Stimulated activated CD8-positive, alpha-beta memory T cell treated with anti-CD3 and anti-CD28 coated beads, Interleukin-12 subunit alpha, Interleukin-12 subunit beta, amount 100 ng/mL, for 24 hours (primary cell): ENCODE results near the gene COL15A1.

ENCODE experiments used
- DNase-seq: peaks from one replicate; pipeline ENCODE4 v3.0.0-alpha.2; 2020; ENCODE audit errors: extremely low read depth

Gene COL15A1

DNA sequence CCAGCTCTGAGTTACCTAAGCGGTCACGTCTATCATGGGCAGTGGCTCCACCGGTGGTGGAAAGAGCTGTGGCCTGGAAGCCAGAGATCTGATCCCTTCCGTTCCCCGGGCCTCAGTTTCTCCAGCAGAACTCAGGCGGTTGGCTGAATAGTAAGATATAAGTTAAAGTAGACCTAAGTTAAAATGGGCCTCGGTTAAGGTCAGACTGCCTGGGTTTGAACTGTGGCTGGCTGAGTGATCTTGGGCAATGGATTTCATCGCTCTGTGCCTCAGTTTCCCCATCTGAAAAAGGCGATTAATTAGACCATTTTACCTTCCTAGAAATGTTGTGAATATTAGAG, 997 bp downstream of the COL15A1 start:
- no peak for DNase-seq

DNA sequence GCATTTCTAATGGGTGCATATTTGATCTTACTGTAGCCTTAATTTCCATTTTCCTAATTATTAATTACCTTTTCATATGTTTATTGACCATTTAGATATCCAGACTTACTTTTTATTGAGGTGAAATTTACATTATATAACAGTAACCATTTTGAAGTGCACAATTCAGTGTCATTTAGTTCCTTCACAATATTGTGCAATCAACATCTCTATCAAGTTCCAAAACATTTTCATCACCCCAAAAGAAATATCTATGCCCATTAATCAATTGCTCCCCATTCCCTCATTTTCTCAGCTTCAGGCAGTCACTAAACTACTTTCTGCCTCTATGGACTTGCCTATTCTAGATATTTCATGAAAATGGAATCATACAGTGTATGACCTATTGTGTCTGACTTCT, 5.9 kb downstream of the COL15A1 start:
- DNase-seq = no peak

DNA sequence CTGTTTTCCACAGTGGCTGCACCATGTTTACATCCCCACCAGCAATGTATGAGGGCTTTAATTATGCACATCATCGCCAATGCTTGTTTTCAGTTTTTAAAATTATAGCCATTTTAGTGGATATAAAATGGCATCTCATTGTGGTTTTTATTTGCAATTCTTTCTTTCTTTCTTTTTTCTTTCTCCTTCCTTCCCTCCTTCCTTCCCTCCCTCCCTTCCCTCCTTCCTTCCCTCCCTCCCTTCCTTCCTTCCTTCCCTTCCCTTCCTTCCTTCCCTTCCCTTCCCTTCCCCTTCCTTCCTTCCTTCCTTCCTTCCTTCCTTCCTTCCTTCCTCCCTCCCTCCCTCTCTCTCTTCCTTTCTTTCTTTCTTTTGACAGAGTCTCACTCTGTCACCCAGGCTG, 6.6 kb downstream of the COL15A1 start:
- no peak for DNase-seq

DNA sequence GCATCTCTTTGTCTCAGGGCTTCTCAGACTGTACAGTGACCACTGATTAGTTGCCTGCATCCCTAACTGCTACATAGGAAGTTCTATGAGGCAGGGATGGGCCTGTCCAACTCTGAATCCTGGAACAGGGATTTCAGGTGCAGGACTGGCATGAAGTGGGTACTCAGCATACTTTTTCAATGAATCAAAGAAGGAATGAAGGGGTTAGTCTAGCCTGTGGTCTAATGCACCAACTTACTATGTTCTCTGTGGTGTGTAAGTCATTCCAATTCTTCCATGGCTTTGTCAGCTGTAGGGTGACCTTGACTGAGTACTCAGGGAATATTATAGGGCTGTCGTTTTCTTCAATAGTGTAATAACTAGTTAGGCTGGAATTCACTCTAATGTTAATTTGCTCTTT, 8.3 kb downstream of the COL15A1 start:
- DNase-seq = no peak

DNA sequence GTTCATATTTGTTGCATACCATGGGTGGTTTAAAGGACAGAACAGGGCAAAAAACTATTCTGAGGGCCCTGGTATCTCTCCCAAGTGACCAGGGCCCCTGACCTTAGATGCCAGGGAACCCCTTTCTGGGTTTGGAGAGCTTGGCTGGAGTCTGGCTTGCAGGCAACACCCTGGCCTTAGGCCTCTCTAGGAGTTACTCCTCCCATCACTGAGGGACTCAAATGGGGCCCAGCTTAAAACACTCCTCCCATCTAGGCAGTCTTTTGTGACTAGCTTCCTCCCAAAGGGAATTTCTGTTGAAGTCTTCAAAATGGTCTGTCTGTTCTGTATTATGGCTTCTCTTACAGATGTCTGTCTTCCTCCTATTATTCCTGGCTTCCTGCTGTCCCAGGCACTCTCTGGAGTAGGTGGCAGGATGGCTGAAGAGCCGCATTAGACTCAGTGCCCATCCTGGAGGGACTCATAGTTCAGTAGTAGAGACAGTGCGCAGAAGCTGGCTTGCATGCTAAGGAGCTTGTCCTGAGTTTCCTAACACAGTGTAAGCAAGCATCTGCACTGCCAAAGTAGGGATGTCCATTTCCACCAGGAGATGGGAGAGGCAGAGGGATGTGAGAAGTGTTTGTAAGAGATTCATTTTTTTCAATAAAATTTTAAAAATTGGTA, 10.0 kb downstream of the COL15A1 start:
- DNase-seq = no peak

DNA sequence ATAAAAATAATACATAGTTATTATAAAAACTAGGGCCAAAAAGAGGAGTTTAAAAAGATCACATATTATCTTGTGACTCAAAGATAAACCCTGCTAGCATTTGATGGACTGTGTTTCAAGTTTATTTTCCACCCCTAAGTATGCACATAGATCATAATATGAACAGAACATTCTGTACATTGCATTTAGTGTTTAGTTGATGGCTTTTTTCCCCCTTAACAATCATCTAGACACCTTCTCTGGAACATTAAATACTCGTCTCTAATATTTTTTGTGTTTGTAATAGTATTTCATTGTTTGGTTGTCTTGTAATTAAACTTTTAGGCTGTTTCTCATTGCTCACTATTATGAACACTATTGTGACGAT, 10.5 kb downstream of the COL15A1 start:
- no peak for DNase-seq

DNA sequence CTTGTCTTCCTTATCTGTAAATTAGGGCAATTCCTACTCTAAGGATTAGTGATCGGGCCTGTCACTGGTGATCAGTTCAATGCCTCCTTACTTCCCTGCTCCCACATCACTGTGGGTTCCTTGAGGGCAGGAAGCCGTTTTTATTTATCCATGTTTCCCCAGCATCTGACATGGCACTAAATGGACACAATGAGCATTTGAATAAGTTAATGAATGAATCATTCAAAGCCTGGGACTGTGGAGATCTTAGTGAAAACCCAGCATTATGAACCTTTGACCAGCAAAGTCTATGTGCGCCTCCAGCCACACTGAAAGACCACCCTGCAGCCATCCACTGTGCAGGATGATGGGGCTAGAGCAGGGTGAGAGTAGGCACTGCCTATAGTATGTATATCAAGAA, 11.6 kb downstream of the COL15A1 start:
- no peak for DNase-seq

DNA sequence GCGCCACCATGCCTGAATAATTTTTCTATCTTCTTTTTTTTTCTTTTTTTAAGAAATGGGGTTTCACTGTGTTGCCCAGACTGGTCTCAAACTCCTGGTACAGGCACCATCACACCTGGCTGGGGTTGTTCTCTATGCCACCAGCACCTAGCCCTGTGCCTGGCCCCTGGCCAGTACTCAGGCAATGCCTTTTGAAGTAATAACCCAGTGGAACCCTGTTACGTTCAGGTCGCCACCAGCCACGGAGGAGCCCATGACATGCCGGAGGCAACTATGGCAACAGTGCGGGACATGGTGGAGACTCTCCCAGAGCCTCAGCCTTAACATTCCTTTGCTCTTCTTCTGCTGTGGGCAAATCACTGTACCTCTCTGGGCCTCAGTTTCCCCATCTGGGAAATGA, 14.1 kb downstream of the COL15A1 start:
- DNase-seq = no peak

DNA sequence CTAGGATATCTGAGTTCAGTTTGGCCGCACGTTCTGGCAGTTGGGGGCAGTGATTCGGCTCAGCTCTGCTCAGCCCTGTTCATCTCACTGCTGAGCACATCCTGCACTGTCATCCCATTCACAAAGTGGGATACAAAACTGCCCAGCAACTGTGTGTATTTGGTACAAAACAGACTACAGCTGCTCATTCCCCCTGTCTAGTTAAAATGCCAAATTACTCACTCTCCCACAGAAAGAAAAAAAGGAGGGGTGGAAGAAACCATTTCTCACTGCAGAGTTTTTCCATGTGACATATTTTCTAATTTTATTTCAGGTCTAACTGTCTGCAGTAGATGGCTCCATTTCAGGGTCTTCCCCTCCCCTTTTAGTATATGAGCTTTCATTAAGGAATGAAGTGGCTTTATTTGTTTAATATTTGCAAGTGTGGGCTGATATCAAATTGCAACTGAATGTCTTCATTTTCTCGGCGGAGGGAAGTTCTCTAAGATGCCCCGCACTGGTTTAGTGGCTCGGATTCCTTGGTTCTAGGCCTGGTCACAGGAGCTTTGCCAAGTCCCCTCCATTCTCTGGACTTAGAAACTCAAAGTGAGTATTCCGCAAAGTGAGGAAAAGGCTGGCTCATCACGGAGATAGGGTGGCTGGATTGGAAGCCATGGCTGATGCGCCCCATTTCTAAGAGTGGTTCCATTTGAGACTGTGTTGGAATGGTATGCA, 14.7 kb downstream of the COL15A1 start:
- DNase-seq = no peak

DNA sequence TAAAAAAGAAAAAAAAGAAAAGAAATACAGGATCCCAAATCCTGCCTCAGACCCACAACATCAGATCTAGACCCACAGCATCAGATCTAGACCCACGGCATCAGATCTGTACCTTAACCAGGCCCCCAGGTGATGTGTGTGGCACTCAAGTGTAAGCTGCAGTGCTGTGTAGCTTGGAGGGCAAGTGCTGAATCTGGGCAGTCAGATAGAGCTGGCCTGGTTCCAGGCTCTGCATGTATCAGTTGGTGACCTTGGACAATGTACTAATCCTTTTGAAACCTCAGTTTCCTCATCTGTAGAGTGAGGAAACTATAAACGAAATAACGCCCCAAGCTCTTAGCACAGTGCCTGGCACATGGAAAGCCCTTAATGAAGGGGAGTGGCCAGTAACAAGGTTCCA, 16.7 kb downstream of the COL15A1 start:
- DNase-seq = no peak

DNA sequence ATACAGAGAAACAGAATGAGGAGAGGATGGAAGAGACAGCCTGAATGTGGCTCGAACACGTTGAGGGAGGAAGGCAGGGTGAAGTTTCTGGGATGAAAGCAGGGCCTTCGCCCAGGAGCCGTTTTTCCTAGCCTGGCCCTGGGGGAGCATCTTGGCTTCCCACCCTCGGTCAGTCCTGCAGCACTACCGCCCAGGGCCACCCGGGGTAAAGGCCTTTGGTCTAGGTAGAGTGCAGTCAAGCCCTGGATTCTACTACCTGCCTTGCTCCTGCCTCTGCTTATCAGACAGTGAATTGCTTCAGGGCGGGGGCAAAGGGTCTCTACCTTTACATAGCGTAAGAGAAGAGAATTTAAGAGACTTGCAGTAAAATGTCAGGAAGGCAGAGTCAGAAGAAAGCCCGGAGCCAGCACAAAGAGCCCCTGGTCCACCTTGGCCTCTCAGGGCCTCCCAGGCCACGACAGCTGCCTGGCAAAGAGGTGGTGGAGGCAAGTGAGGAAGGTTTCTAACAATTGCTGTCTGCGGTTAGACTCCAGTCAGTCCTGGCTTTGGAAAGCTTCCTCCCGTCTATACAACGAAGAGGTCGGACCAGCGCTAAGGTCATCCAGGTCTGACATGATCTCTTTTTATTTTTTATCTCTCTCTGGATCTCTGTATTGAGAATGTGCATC, 17.9 kb downstream of the COL15A1 start:
- DNase-seq = no peak

DNA sequence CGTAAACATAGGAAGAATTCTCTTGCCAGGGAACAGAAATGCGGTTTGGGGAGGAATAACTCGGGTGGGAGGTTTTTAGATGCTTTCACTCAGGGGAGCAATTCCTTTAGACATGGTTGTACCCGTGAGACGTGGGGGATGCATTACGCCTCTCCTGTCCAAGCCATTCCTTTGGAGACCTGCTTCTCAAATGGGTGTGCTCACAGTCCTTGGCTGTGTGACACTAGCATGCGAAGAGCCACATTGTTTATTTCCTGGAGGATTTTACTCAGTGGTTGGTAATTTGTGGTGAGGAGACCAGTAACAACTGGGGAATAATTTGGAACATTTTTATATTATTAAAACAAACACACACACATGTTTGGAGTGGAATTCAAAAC, 18.5 kb downstream of the COL15A1 start:
- DNase-seq = no peak

DNA sequence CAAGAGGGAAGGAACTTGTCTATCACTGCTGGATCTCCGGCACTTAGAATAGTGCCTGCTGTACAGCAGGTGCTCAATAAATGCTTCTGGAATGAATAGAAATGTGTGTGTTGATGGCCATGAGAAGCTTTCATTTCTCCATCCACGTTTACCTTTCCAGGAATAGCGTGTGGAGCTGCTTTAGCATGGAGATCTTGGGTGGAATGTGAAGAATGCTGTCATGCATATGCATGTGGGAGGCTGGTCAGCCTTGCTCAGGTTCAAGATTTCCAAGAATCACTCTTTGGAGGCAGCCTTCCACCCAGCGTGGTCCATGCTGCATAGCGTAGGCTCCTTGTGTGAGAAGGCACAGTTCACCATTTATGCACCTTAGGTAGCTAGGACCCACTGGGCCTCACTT, 19.2 kb downstream of the COL15A1 start:
- DNase-seq = no peak

DNA sequence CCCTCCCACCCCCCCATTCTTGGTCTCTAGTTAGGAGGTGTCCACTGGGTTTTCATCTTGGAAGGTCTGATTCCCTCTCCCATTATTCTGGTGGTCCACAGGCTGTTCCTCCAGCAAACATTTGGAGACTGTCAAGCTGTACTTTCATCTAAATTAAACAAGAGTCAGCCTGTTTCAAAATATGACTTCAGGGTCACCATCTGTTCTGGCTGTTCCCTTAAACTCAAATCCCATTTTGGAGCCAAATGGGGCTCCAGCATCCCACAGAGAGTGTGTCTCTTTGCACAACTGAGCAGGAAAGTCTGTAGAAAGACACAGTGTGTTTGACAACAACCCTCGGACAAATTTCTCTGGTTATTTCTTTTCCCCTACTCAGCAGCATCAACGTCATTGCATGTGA, 20.5 kb downstream of the COL15A1 start:
- no peak for DNase-seq

DNA sequence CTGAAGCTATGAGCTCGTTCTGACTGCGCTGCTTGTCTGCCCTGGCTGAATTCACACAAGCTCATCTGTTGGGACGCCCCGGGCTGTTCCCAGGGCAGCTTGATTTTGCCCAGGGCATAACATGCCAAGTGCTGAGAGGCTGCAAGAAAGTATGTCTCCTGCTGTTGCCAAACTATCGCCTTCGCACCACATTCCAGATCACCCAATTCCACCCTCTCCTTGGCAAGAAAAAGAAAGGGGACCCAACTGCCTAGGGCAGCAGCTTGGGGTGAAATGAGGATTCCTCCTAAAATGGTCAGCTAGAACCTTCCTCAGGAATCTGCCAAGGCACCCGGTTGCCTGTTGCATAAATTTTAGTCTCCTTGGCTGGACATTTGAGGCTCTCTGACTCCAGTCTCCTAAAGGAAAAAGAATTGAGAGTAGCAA, 21.2 kb downstream of the COL15A1 start:
- DNase-seq = no peak

DNA sequence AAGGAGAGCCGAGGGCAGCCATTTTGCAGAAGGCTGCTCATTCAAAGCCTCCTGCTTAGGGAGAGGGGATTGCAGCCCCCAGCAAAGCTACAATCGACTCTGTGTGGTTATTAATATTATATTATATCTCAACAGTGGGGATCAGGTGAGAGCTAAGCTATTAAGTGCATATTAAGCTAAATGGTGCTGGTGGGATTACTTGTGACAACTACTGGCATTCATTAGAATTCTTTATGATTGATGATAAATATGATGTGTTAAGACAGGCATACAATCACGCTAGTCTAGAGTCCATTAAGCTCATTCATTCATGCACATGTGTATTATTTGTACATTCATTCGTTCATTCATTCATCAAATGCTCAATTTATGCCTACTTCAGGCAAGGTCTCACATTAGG, 23.0 kb downstream of the COL15A1 start:
- no peak for DNase-seq

DNA sequence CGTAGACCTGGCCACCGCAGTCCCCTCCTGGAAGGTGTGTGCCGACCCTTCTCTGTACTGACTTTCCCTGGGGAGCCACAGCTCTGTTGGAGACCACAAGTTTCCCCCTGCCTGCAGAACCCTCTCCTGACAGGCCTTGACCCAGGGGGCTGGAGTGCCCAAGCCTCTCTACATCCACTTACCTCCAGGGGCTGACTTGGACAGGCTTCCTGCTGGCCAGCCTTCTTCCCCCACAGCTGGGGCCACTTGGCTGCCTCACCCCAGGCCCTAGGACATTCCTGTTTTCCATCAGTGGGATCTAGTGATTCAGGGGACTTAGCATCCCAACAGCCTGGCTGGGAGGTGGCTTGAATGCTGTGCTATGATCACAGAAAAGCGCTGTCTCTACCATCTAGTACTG, 23.6 kb downstream of the COL15A1 start:
- DNase-seq = no peak

DNA sequence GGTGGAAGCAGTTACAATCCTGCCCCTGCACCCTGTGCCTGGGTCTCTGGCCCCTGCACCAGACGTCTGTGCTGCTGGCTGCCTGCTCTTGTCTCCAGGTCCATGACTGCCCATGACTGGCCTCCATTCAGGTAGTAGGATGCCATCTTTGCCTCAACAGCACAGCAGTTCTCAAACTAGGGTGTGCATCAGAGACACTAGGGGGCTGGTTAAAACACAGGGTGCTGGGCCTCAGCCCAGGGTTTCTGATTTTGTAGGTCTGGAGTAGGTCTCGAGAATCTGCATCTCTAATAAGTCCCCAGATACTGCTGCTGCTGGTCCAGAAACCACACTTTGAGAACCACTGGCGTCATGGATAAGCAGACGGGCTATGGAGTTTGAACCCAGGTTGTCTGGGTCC, 24.0 kb downstream of the COL15A1 start:
- no peak for DNase-seq

DNA sequence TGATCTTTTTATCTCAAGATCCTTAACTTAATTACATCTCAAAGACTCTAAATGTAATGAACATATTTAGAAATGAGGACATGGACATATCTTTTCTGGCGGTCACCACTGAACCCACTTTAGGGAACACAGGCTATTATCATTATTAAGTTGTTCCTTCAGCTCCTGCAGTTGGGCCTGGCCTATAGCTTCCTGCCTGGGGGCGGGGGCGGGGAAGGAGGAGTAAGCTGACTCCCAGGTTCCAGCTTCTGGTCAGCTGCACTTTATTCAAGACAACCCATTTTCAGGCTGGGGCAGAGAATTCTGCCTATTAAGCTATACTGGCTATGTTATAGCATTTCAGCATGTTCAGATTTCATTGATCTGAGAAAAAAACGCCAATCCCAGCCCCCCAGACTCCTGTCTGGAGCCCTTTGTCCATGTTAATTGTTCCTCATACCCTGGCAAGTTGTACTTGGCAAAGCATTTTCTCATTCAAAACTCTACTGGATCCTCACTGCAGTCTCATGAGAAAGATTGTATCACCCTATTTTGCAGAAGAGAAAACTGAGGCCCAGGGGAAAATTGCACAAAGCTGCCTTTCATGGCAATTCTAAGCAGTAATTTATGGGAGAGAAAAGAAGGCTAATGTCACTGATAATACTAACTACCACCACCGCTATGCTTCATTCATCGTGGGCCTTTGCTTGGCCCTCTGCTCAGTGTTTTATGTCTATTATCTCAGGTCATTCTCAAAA, 25.1 kb downstream of the COL15A1 start:
- DNase-seq = no peak

DNA sequence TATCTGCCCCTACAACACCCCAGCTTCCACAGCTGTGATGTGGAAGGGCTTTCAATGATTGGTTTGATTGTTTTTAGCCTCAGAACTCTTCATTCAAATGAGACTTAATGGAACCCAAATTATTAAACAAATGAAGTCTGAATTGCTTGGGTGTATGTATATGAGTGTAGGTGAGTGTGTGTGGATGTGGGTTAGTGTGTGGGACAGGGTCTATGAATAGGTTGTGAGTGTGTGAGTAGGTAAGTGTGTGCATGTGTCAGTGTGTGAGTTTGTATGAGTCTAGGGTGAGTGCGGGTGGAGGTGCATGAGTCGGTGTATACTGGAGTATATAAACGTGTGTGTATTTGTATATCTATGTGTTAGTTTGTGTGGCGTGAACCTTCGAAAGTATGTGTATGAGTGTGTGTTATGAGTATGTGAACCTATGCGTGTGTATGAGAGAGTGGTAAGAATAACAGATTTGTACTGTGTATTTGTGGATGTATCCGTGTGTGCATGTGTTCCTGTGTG, 26.9 kb downstream of the COL15A1 start:
- no peak for DNase-seq

DNA sequence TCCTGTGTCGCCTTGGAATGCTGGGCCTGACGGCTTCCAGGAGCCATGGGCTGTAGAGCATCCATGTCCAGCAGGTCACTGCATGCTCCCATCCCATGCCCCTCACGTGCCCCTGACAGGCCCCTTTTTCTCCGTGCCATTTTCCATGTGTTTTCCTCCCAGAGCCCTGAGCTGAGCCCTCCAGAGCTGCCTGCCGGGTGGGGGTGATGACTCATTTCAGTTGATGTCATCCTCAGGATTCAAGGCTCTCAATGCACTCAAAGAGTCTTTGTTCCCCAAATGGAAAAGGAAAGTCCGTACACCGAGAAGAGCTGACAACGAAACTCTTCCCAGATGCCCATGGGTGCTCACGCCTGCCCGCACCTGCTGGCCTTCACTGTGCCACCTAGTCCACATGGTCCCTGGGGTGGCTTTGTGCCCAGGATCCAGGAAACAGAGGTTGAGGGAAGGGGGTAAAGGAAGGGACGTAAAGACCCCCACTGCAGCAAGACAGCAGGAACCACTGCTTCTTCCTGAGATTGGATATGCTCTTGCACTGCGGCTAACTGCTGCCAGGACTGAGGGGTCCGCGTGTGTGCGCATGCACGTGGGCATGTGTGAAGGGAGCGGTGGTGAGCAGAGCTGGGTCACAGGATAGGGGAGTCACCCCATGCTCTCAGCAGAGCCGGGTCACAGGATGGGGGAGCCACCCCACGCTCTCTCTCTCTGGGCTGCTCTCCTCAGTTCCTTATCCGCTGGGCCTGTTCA, 27.6 kb downstream of the COL15A1 start:
- no peak for DNase-seq

DNA sequence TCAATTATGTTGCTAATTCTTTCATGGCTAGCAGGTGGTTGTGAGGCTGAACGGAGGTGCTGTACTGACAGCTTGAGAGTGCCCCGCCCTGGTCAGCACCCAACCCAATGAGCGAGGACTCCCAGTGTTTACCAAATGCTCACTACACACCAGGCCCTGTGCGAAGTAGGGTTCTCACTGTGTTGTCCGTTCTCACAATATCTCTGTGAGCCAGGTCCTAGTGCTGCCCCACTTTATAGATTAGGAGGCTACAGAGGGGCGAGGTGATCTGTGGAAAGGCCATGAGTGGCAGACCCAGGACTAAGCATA, 28.2 kb downstream of the COL15A1 start:
- no peak for DNase-seq
